H9 (cell line): ENCODE results near the gene ULK4. TPM values are rescaled to one million over a fixed set of nuclear protein-coding genes. Genes with fewer than 3 reads are reported as not detected.

Experiments
- DNase-seq: peaks from one replicate; pipeline ENCODE4 v3.0.0-alpha.2; 2017
- H2AFZ ChIP-seq: one replicate; pipeline ENCODE4 v1.6.1; 2013; ENCODE audit warnings: mild to moderate bottlenecking, low read length, control low read depth, moderate library complexity
- H2AK5ac ChIP-seq: 2 replicates; pipeline ENCODE4 v1.6.1; 2013; ENCODE audit warnings: low read length, control low read depth, mixed read lengths; ENCODE audit not compliant: insufficient read length
- H2BK120ac ChIP-seq: one replicate; pipeline ENCODE4 v1.6.1; 2013; ENCODE audit warnings: low read depth, mild to moderate bottlenecking, low read length, control low read depth, inconsistent platforms; ENCODE audit not compliant: poor library complexity, severe bottlenecking
- H2BK12ac ChIP-seq: 2 replicates; pipeline ENCODE4 v1.6.1; 2013; ENCODE audit warnings: low read length, control low read depth, mixed read lengths, low read depth; ENCODE audit not compliant: insufficient read length
- H2BK15ac ChIP-seq: 2 replicates; pipeline ENCODE4 v1.6.1; 2013; ENCODE audit warnings: low read depth, low read length, control low read depth
- H2BK20ac ChIP-seq: one replicate; pipeline ENCODE4 v1.6.1; 2013; ENCODE audit warnings: low read depth, mild to moderate bottlenecking, low read length, control low read depth, inconsistent platforms; ENCODE audit not compliant: poor library complexity, severe bottlenecking
- H2BK5ac ChIP-seq: 2 replicates; pipeline ENCODE4 v1.6.1; 2013; ENCODE audit warnings: low read length, control low read depth, mixed read lengths; ENCODE audit not compliant: insufficient read length
- H3K14ac ChIP-seq: 2 replicates; pipeline ENCODE4 v1.6.1; 2013; ENCODE audit warnings: low read length, control low read depth; ENCODE audit not compliant: insufficient read depth
- H3K18ac ChIP-seq: 2 replicates; pipeline ENCODE4 v1.6.1; 2013; ENCODE audit warnings: low read depth, mild to moderate bottlenecking, mixed read lengths, low read length, control low read depth; ENCODE audit not compliant: insufficient read length
- H3K23ac ChIP-seq: 2 replicates; pipeline ENCODE4 v1.6.1; 2013; ENCODE audit warnings: low read length, control low read depth, mixed read lengths, low read depth; ENCODE audit not compliant: insufficient read length
- H3K23me2 ChIP-seq: 2 replicates; pipeline ENCODE4 v1.6.1; 2013; ENCODE audit warnings: low read depth, mild to moderate bottlenecking, mixed read lengths, low read length, control low read depth; ENCODE audit not compliant: insufficient read length, poor library complexity, severe bottlenecking
- H3K27ac ChIP-seq: 2 replicates; pipeline ENCODE4 v1.5.1; 2013; ENCODE audit warnings: low read length, control low read depth, mixed read lengths, low read depth; ENCODE audit not compliant: insufficient read length
- H3K27me3 ChIP-seq: 2 replicates; pipeline ENCODE4 v1.6.1; 2013; ENCODE audit warnings: low read length, control low read depth, inconsistent platforms; ENCODE audit not compliant: insufficient read depth
- H3K4ac ChIP-seq: 2 replicates; pipeline ENCODE4 v1.6.1; 2013; ENCODE audit warnings: low read depth, mild to moderate bottlenecking, control low read depth, inconsistent platforms, low read length, moderate library complexity
- H3K4me1 ChIP-seq: 2 replicates; pipeline ENCODE4 v1.6.1; 2013; ENCODE audit warnings: low read length, control low read depth, inconsistent platforms; ENCODE audit not compliant: insufficient read depth
- H3K4me2 ChIP-seq: 2 replicates; pipeline ENCODE4 v1.6.1; 2013; ENCODE audit warnings: low read length, control low read depth, mixed read lengths; ENCODE audit not compliant: insufficient read length, insufficient read depth
- H3K56ac ChIP-seq: 2 replicates; pipeline ENCODE4 v1.6.1; 2013; ENCODE audit warnings: low read depth, mild to moderate bottlenecking, mixed read lengths, low read length, control low read depth; ENCODE audit not compliant: insufficient read length
- H3K79me1 ChIP-seq: 2 replicates; pipeline ENCODE4 v1.6.1; 2013; ENCODE audit warnings: low read depth, mild to moderate bottlenecking, moderate library complexity, low read length, control low read depth, inconsistent platforms; ENCODE audit not compliant: insufficient read depth, poor library complexity, severe bottlenecking
- H3K79me2 ChIP-seq: 2 replicates; pipeline ENCODE4 v1.6.1; 2013; ENCODE audit warnings: low read length, control low read depth, inconsistent platforms; ENCODE audit not compliant: insufficient read depth
- H3K9ac ChIP-seq: 2 replicates; pipeline ENCODE4 v1.6.1; 2013; ENCODE audit warnings: low read length, control low read depth, mixed read lengths; ENCODE audit not compliant: insufficient read length; ENCODE audit errors: extremely low read depth
- H3K9me3 ChIP-seq: one replicate; pipeline ENCODE4 v1.6.1; 2013; ENCODE audit warnings: low read depth, low read length, inconsistent platforms; ENCODE audit not compliant: control insufficient read depth
- H3T11ph ChIP-seq: one replicate; pipeline ENCODE4 v1.6.1; 2013; ENCODE audit warnings: mild to moderate bottlenecking, low read length, control low read depth, inconsistent platforms
- H4K20me1 ChIP-seq: one replicate; pipeline ENCODE4 v1.6.1; 2013; ENCODE audit not compliant: control insufficient read depth, insufficient read length, insufficient read depth
- H4K5ac ChIP-seq: 2 replicates; pipeline ENCODE4 v1.6.1; 2013; ENCODE audit warnings: low read depth, mild to moderate bottlenecking, mixed read lengths, low read length, control low read depth; ENCODE audit not compliant: insufficient read length
- H4K8ac ChIP-seq: replicated peaks from 2 replicates; pipeline ENCODE4 v1.6.1; 2013; ENCODE audit warnings: low read length, control low read depth, mixed read lengths, low read depth; ENCODE audit not compliant: insufficient read length
- H4K91ac ChIP-seq: 2 replicates; pipeline ENCODE4 v1.6.1; 2013; ENCODE audit warnings: low read depth, mild to moderate bottlenecking, moderate library complexity, mixed read lengths, low read length, control low read depth; ENCODE audit not compliant: insufficient read length
- H3K27ac Mint-ChIP-seq, 3 experiments: 2 replicates in 2 of 3; 3 replicates in 1 of 3; pipeline ENCODE4 v1.8.0; 2020 to 2021; ENCODE audit warnings: mixed read lengths in 3 of 3, mild to moderate bottlenecking in 1 of 3, moderate library complexity in 1 of 3
- H3K27me3 Mint-ChIP-seq: 2 replicates; pipeline ENCODE4 v1.8.0; 2021; ENCODE audit warnings: low read depth, mild to moderate bottlenecking, moderate library complexity, mixed read lengths
- H3K36me3 Mint-ChIP-seq, 3 experiments: 2 replicates in 2 of 3; 3 replicates in 1 of 3; pipeline ENCODE4 v1.8.0; 2020 to 2021; ENCODE audit warnings: low read depth in 3 of 3, mixed read lengths in 3 of 3; ENCODE audit not compliant: insufficient read depth in 1 of 3
- H3K4me1 Mint-ChIP-seq, 2 experiments: 2 replicates each; pipeline ENCODE4 v1.8.0; 2020; ENCODE audit warnings: mixed read lengths in 2 of 2
- H3K4me3 Mint-ChIP-seq, 2 experiments: 2 replicates in 1 of 2; 3 replicates in 1 of 2; pipeline ENCODE4 v1.8.0; 2020 to 2021; ENCODE audit warnings: mild to moderate bottlenecking in 2 of 2, mixed read lengths in 2 of 2, moderate library complexity in 1 of 2
- H3K9me3 Mint-ChIP-seq, 2 experiments: 2 replicates in 1 of 2; 3 replicates in 1 of 2; pipeline ENCODE4 v1.8.0; 2020; ENCODE audit warnings: mild to moderate bottlenecking in 2 of 2, mixed read lengths in 2 of 2, moderate library complexity in 1 of 2
- WGBS: extraction: QIAGEN DNeasy Blood & Tissue Kit; methylation state at CpG from one replicate; pipeline ENCODE4 v1.1.7; 2013; ENCODE audit warnings: missing lambda C conversion rate, low lambda C conversion rate, mixed read lengths; ENCODE audit not compliant: insufficient read length; ENCODE audit errors: extremely low coverage; 5-methylcytosine and 5-hydroxymethylcytosine counted together
- total RNA-seq: library from RNA; stranded (reverse); gene quantifications from 2 replicates; pipeline ENCODE4 v1.2.1, GENCODE V29; 2021
- TF ChIP-seq, protein P1 (sequence below): fragments of 200-600 bp; sonication (generic); conservative IDR thresholded peaks from 3 replicates; pipeline ENCODE4 v1.8.0; 2021; ENCODE audit warnings: antibody characterized with exemption, mild to moderate bottlenecking

ULK4 gene
- total RNA-seq, 1 experiment from 2014 or later: 12.9 TPM

DNA sequence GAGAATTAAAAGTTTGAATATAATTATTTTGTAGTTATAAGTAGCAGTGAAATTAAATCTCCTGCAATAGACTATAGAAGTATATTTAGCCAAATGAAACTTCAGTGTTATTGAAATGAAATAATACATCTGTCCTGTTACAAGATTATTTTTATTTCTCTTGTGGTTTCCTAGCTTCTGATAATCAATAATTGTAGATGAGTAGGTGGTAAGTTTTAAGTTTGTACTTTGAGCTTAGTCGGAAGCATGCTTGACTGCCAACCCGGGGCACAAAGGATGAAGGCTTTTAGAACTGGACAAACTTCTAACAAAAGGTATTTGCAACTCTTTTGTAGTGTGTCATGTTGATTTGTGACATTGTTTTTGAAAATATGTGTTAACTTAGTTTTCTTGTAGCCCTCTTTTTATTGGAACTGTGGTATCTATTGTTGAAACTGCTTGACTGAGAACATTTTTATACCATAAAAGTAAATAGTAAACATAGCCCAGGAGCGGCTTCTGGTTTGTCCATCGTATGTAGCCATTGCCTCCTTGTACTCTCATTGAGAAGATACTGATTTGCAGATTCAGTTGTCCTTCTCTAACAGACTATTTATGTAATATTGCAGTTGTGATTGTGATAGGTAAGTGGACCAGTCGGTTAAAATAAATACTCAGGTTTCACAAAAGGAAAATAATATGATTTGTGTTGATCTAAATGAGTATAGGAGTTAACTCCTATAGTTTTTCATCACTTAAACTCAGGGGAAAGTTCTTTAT is 759.6 kb downstream of the ULK4 start:
- Histone ChIP-seq H2BK120ac (no peak overlapping the region), H2AK5ac (no peak overlapping the region), H3K56ac (no peak overlapping the region), H3K27me3 (no peaks in the 10 kb centered on the region), H2BK15ac (no peak overlapping the region), H3K18ac (no peak overlapping the region), H3K23me2 (peaks cover 22% of the 10 kb centered on the region), H4K5ac (no peak overlapping the region), H3K9ac (no peak overlapping the region), H3K79me1 (no peaks in the 10 kb centered on the region), H3K79me2 (peaks cover 56% of the 10 kb centered on the region), H3K14ac (no peak overlapping the region), H3T11ph (no peak overlapping the region), H4K8ac (no peak overlapping the region), H2BK20ac (no peak overlapping the region), H2BK12ac (no peak overlapping the region), H3K27ac (no peak overlapping the region), H2BK5ac (no peak overlapping the region), H2AFZ (no peak overlapping the region), H3K9me3 (no peaks in the 10 kb centered on the region), H3K4me2 (peak overlapping the region; percentile 63), H3K23ac (no peak overlapping the region), H4K20me1 (no peaks in the 10 kb centered on the region), H3K4ac (no peak overlapping the region), H3K4me1 (peaks cover 5% of the 10 kb centered on the region; the same call in 1 of the 2 replicates), H4K91ac (no peak overlapping the region)
- Mint-ChIP-seq H3K27me3 (no peaks in the 10 kb centered on the region; the same call in 1 of the 2 replicates), H3K9me3 (no peaks in the 10 kb centered on the region), H3K27ac (peak overlapping the region in 1 of 3 experiments; percentile 90; a peak in 2 of 7 replicates), H3K36me3 (peaks cover 3 to 9% (median 7%) of the 10 kb centered on the region in 3 experiments; a peak in 5 of 7 replicates), H3K4me1 (peaks cover 55 to 65% of the 10 kb centered on the region in 2 experiments), H3K4me3 (peak overlapping the region; percentile 78 to 93)
- DNase-seq: no peak
- TF ChIP-seq, protein P1, sequence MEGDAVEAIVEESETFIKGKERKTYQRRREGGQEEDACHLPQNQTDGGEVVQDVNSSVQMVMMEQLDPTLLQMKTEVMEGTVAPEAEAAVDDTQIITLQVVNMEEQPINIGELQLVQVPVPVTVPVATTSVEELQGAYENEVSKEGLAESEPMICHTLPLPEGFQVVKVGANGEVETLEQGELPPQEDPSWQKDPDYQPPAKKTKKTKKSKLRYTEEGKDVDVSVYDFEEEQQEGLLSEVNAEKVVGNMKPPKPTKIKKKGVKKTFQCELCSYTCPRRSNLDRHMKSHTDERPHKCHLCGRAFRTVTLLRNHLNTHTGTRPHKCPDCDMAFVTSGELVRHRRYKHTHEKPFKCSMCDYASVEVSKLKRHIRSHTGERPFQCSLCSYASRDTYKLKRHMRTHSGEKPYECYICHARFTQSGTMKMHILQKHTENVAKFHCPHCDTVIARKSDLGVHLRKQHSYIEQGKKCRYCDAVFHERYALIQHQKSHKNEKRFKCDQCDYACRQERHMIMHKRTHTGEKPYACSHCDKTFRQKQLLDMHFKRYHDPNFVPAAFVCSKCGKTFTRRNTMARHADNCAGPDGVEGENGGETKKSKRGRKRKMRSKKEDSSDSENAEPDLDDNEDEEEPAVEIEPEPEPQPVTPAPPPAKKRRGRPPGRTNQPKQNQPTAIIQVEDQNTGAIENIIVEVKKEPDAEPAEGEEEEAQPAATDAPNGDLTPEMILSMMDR: no peak
- WGBS: no CpG with 5 or more reads among the region's 5 CpGs
